CD4-positive, alpha-beta T cell treated with Interleukin-10 for 1 hour (primary cell): ENCODE results near the gene TM4SF1.

Source experiments
- DNase-seq: peaks from one replicate; pipeline ENCODE4 v3.0.0-alpha.2; 2020

The TM4SF1 gene

GRCh38 chr3:149373235-149374125 lies 4.0 kb downstream of the TM4SF1 start:
- no peak for DNase-seq

GRCh38 chr3:149371723-149372114 lies 5.7 kb downstream of the TM4SF1 start:
- DNase-seq: no peak

GRCh38 chr3:149371001-149371722 lies 6.3 kb downstream of the TM4SF1 start:
- DNase-seq: no peak

DNA sequence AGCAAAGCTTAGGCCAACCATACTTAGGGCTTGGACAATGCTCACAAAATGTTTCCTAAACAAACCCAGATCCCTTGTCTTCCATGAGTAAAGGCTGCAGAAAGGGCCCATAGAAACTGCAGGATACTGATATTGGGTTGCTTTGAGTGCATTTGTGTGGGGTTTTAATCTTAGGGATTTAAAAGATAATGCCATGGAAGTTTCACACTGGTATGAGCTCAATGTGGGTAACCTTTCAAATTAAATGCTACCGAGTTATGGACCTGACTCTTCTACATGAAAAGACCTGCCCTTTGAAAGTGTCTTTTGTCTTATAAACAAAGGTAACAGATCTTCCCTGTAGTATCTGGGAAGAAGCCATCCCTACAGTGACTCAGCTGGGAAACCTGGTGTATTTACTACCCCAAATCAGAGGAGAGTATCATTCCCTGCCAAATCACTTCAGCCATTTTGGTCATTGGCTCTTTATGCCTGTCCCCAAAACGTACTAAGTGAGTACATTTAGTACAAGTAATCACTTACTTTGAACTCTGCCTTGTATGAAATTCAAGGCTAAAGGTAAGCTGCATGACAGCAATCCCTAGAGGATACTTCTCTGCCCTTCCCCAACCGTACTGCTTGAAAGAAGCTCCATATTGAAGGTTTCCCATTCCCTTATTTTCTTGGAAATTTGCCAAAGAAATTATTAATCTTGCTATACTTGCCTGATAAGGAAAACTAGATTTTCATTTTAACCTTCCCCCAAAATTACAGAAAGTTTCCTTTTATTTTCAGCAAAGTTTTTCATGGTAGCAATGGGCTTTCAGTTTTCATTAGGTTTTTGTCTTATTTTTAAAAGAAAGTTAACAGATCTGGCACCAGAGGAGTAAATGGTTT lies 7.2 kb downstream of the TM4SF1 start:
- no peak for DNase-seq

- no peak for DNase-seq
Observed at GRCh38 chr3:149368674-149369497, 8.6 kb downstream of the TM4SF1 start.

DNA sequence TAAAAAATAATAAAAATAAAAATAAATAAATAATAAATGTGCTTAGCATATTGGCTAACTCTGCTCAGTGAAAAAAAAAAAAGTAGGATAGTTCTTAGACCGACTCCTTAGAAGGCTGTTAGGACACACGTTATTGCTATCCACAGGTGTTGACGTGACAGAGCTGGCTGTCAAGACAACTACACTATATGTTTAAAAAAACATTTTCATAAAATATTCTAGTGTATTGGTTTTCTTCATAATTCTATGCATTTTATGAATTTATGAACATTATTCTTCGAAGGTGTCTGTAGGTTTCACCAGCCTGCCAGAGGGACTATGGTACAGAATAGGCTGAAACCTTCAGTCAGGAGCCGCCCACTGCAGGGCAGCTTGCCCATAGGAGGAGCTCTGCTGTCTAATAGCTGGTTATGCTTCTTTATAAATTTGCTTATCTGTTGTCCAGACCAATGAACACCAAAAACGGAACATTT lies 9.2 kb downstream of the TM4SF1 start:
- DNase-seq: no peak

GRCh38 chr3:149366941-149367840 lies 10.3 kb downstream of the TM4SF1 start:
- DNase-seq: no peak

DNA sequence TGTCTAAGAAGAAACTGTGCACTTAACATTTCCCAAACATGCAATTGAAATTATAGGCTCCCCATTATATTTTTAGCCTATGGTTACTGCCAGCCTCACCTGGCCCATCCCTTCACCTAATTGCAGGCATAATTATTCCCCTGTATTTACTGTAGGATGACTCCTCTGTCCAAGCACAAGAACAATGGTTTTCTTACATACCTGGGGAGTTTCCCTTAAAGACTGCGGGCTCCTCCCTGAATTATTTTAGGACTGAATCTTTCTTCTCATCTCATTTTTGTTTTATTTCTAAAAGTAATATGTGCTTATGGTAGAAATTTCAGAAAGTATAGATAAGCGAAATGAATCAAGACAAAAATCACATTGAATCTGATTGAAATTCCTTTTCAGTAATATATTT lies 11.4 kb downstream of the TM4SF1 start:
- no peak for DNase-seq

- no peak for DNase-seq
Observed at GRCh38 chr3:149364624-149365023, 12.8 kb downstream of the TM4SF1 start.

GRCh38 chr3:149363053-149363452 lies 14.4 kb downstream of the TM4SF1 start:
- no peak for DNase-seq

DNA sequence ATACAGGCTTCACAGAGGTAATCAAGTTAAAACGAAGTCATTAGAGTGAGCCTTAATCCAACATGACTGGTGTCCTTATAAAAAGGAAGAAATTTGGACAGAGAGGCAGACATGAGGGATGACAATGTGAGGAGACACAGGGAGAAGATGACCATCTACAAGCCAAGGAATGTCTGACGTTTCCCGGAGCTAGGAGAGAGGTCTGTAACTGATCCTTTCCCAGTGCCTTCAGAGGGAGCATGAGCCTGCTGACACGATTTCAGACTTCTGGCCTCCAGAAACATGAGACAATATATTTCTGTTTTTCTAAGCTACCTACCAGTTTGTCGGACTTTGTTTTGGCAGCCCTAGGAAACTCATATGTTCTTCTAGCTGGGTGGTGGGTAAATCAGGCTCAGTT lies 15.1 kb downstream of the TM4SF1 start:
- no peak for DNase-seq

- no peak for DNase-seq
Observed at GRCh38 chr3:149356630-149357029, 20.8 kb downstream of the TM4SF1 start.

DNA sequence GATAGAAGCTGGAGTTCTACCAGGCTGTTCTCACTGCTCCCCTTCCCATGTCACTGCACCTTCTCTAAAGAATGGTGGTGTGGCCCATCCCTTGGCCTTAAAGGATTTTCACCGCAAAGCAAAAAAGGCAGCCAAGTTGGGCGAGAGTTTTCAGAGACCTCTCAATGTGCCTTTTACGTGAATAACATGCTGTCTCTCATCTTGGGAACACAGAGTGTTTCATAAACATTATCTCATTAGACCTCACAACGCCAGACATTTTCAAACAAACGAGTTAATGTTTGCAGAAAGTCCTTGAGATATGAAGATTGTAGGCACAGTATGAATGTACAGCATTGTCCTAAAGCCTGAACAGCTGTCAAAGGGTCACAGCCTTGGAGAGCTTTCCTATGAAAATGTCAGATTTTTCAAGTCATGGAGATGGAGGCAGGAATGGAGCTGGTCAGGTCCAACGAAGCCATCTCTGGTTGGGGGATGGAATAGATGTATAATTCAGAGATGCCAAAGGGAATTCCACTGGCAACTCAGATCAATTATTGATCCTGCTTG lies 21.3 kb downstream of the TM4SF1 start:
- DNase-seq: no peak

GRCh38 chr3:149353581-149354184 lies 23.8 kb downstream of the TM4SF1 start:
- DNase-seq: no peak

DNA sequence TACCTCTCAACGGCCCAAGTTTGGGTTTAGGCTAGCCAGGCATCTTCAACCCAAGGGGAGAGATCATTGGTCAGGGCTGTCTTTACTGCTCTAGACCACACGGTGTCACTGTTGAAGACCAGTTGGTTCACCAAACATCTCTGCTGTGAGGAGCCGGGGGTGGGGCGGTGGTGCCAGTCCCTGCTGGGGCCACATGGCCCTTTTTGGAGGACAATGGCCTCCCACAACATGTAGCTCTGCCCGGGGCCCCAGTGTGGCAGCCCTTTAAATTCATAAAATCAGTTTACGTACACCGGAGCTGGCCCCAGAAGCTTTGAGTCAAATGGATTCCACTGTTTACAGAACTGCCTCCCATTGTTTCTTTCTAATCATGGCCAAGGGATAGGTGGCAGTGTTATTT lies 24.9 kb downstream of the TM4SF1 start:
- DNase-seq: peak; percentile 12

DNA sequence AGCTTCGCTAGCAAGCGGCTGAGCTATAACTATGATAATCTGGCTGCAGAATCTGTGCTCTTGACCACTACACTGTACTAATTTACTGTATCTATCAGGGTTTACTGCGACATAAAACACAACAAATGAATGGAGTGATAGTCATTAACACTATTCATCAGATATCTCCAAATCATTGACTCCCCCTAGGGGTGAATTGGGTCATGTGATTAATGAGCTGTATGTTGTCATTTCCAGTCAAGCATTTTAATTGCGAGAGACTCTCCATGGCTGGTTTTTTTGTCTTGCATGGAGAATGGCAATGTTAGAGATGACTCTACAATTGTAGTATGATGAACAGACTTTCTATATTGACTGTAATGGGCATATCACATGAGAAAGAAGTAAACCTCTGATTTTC lies 33.5 kb downstream of the TM4SF1 start:
- DNase-seq: no peak

DNA sequence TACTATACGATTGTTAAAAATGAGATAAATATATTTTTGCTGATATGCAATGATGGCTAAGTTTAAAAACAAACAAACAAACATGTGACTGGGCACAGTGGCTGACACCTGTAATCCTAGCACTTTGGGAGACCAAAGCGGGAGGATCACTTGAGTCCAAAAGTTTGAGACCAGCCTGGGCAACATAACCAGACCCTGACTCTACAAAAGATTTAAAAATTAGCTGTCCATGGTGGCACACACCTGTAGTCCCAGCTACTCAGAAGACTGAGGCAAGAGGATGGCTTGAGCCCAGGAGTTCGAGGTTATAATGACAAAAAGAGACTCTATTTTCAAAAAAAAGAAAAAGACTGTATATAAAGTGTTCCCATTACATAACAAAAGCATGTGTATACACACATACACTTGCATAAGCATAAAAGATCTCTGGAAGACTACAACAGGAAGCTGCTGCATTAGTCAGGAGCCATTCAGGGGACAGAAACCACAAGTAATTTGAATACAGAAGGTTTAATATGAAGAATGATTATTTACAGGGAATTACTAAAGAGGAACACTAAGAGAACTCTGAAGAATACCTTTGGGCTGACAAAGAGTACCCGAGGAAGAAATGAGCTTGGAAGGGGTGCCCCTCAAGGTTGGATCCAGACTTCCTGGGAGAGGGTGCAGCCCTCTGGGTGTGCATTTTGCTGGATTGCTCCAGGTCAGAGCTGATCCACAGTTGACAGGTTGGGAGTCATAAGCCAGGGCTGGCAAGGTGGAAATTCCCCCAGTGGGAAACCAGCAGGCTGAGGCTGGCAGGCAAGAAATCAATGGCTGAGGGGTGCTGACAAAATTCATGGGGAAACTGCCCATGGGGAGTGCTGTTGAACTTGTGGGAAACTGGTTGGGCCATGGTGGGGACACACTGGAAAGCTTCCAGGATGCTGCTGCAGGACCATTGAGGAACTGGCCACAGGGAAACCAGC lies 34.8 kb downstream of the TM4SF1 start:
- no peak for DNase-seq

DNA sequence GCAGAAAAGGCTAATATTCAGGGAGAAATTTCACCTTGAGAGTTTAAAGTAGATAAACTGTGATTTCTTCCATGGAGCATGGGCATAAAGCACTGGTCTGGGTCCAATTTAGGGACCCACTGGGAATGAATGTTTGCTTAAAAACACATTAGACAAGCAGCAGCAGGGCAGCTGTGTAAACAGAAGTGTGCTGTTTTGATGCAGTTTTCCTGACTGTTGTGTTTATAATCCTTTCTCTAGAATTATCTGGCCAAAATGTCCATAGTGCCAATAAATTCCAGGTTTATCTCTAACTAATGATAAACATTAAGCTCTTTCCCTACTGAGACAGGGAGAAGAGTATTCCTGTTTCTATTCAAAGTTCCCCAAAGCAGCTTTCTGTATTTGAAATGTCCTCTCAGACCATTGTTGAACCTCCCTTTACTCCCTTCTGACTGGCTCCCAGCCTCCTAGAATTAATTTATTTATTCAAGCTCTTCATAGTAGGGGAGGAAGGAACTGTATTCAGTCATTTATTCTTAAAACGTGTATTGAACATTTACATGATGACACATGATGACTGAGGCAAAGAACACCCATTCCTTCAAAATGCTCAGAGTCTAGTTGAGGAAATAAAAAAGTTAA lies 37.0 kb downstream of the TM4SF1 start:
- DNase-seq: no peak

GRCh38 chr3:149339931-149340309 lies 37.5 kb downstream of the TM4SF1 start:
- DNase-seq: no peak
